Measurements from ENCODE around the gene KRT78. TPM values are rescaled to one million over a fixed set of nuclear protein-coding genes. Genes with fewer than 3 reads are reported as not detected.

KRT78 gene
- polyA plus RNA-seq, 2 donors = 633 to 1,998 TPM

DNA sequence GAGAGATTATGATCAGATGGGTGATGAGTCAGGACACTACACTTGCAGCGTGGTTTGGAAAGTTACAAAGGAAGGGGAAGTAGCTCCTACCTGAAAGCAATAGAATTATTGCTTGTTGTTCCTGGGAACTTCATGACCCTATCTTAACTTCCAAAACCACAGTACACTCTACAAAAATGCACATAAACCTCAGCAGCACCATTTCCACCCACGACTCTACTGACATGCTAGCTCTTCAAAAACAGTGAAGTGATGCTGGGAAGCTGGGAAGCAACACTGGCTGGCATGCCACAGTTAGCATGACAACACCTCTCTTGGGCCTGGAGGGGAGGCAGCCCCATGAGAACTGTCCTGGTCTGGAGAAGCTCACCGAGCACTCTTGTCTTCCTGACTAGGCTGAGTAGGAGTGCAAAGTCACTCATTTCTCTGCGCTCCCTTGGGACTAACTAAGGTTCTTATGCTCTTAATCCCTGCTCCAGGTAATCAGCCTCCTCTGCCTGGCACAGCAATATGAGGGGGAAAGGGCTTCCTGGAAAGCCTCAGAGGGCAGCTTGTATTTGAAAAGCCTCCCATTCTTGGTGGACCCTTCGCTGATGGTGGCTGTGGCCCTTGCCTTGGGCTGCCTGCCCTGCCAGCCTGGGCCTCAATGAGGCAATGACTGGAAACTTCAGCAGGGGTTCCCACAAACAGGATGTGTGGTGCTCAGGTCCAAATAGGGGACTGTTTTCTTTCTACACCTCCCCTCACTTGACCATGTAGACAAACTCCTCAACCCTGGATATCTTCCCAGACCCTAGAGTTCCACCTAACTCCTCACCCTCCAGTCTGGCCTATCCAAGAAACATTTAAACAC, 54.1 kb downstream of the KRT78 start:
- H3K4me1 ChIP-seq (ENCODE audit: control insufficient read depth in 2 of 2, insufficient read depth in 2 of 2, low read length in 1 of 2) = peaks cover 6 to 7% of the 10 kb centered on the region in 2 donors
- H3K36me3 ChIP-seq (ENCODE audit: control insufficient read depth in 2 of 2, insufficient read depth in 2 of 2, low read length in 1 of 2) = no peaks in the 10 kb centered on the region
- no peak overlapping the region for H3K27ac ChIP-seq (ENCODE audit: low read depth in 2 of 2, low read length in 1 of 2)
- WGBS, 2 donors = 81% methylated on average over 5 of the region's 5 CpGs
- no peaks in the 10 kb centered on the region for H3K9me3 ChIP-seq (ENCODE audit: control insufficient read depth in 2 of 2, insufficient read depth in 1 of 2, low read depth in 1 of 2, low read length in 1 of 2)
- H3K4me3 ChIP-seq (ENCODE audit: low read depth in 1 of 2, low read length in 2 of 2) = no peak overlapping the region
- H3K27me3 ChIP-seq (ENCODE audit: control insufficient read depth in 1 of 2, insufficient read depth in 2 of 2, low read length in 2 of 2) = no peaks in the 10 kb centered on the region

DNA sequence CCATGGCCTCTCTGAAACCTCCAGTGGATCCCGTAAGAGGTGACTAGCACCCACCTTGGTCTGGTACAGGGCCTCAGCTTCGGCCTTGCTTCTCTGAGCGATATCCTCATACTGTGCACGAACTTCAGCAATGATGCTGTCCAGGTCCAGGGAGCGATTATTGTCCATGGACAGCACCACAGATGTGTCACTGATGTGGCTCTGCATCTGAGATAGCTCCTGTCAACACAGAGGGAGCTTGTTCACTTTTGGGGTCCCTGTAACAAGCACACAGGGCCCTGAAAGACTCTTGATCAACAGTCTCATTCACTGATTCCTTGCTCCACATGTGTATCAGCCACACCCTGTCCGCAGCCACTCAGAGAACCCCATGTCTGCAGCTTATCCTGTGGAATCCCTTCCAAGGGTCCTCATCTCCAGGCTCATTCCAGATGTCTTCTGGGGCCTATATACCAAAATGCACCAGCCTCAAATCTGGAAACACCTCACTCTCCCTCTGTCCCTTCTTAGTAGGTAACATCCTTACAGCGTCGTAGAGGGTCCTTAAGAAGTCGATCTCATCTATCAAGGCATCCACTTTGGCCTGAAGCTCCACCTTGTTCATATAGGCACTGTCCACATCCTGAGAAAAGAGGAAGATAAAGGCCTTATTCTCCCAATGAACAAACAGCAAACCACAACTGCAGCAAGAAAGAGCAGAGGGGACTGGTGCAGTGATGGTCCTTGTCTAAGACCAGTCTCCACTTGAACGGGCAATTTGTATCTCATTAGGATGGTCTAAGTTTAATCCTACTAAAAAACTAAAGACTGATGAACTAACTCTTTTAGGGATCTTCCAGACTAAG, 56.4 kb downstream of the KRT78 start:
- H3K27ac ChIP-seq (ENCODE audit: low read depth in 2 of 2, low read length in 1 of 2) = no peak overlapping the region
- WGBS, 2 donors = 81 to 86% methylated on average over 10 of the region's 10 CpGs
- H3K4me3 ChIP-seq (ENCODE audit: low read depth in 1 of 2, low read length in 2 of 2) = no peak overlapping the region
- no peaks in the 10 kb centered on the region for H3K9me3 ChIP-seq (ENCODE audit: control insufficient read depth in 2 of 2, insufficient read depth in 1 of 2, low read depth in 1 of 2, low read length in 1 of 2)
- H3K4me1 ChIP-seq (ENCODE audit: control insufficient read depth in 2 of 2, insufficient read depth in 2 of 2, low read length in 1 of 2) = peaks cover 6 to 8% of the 10 kb centered on the region in 2 donors
- H3K36me3 ChIP-seq (ENCODE audit: control insufficient read depth in 2 of 2, insufficient read depth in 2 of 2, low read length in 1 of 2) = no peaks in the 10 kb centered on the region
- H3K27me3 ChIP-seq (ENCODE audit: control insufficient read depth in 1 of 2, insufficient read depth in 2 of 2, low read length in 2 of 2) = no peaks in the 10 kb centered on the region

DNA sequence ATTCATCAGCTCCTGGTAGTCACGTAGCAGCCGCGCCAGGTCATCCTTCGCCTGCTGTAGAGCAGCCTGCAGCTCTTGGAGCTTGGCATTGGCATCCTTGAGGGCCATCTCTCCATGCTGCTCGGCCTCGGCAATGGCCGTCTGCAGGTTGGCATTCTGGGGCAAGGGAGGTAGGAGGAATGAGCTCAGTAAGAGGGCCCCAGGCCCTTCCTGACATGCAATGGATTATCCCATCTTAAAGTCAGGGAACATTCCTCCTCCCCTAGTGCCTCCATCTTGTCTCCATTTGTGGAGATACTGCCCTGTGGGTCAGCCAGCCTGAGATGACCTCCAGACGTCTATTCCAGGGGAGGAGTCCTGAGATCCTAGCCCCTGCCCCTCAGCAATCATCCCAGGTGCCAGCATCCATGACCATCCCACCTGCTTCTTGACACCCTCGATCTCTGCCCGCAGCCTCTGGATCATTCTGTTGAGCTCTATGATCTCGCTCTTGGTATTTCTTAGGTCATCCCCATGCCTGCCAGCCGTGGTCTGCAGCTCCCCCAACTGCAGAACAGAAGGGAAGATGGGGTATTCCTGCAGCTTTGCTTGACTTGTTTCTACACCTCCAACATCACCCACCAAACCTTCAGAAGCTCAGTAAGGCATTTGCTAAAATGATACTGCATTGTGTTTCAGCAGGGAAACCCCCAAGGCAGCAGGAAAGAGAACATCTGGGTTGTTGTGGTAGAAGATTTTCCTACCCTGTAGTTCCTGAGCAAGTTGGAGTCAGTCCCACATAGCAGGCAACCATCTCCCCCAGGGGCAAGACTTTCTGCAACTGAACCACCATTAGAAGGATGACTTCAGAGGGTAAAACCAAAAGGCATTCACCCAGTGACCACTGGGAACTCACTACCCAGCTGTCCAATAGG, 57.3 kb downstream of the KRT78 start:
- H3K4me3 ChIP-seq (ENCODE audit: low read depth in 1 of 2, low read length in 2 of 2) = no peak overlapping the region
- H3K36me3 ChIP-seq (ENCODE audit: control insufficient read depth in 2 of 2, insufficient read depth in 2 of 2, low read length in 1 of 2) = no peaks in the 10 kb centered on the region
- H3K27ac ChIP-seq (ENCODE audit: low read depth in 2 of 2, low read length in 1 of 2) = no peak overlapping the region
- H3K9me3 ChIP-seq (ENCODE audit: control insufficient read depth in 2 of 2, insufficient read depth in 1 of 2, low read depth in 1 of 2, low read length in 1 of 2) = no peaks in the 10 kb centered on the region
- 90 to 92% methylated on average over 12 of the region's 12 CpGs for WGBS, 2 donors
- H3K4me1 ChIP-seq (ENCODE audit: control insufficient read depth in 2 of 2, insufficient read depth in 2 of 2, low read length in 1 of 2) = peaks cover 6 to 8% of the 10 kb centered on the region in 2 donors
- H3K27me3 ChIP-seq (ENCODE audit: control insufficient read depth in 1 of 2, insufficient read depth in 2 of 2, low read length in 2 of 2) = no peaks in the 10 kb centered on the region

DNA sequence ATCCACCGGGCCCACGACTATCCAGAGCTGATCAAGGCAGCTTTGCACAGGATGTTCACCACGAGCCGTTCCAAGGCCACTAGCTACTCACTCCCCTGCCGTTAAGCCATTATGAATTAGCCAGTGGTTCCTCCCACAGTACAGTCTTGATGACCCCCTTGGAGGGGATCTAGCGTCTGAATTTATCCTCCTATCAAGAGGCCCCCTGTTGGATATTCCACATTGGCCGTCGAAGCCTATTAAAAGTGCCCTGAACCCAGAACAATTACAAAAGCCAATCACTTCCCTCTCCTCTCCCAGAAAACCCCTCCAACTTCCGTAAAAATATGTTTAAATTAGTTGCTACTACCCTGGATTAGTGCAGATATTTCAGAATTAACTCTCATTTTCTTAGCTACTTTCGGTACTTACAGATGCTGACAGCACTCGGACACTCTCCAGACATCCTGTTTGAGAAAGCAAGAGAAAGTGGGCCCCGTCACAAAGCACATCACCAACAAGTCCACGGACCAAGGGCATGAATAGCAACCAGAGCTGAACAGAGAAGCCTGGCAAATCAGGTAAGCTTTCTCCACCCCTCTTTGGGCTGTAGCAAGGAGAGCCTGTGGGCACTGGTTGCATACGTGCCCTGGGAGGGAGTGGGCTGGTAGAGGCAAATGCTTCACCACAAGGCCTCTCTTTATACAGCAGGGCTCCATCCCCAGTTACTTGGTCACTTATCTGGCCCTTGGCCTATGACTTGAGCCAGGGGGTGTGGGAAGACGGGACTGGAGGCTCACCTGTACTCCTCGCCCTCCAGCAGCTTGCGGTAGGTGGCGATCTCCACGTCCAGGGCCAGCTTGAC, 58.1 kb downstream of the KRT78 start:
- 67 to 72% methylated on average over 19 of the region's 19 CpGs for WGBS, 2 donors
- H3K4me3 ChIP-seq (ENCODE audit: low read depth in 1 of 2, low read length in 2 of 2) = peak overlapping the region in 1 of 2 donors; percentile 16

DNA sequence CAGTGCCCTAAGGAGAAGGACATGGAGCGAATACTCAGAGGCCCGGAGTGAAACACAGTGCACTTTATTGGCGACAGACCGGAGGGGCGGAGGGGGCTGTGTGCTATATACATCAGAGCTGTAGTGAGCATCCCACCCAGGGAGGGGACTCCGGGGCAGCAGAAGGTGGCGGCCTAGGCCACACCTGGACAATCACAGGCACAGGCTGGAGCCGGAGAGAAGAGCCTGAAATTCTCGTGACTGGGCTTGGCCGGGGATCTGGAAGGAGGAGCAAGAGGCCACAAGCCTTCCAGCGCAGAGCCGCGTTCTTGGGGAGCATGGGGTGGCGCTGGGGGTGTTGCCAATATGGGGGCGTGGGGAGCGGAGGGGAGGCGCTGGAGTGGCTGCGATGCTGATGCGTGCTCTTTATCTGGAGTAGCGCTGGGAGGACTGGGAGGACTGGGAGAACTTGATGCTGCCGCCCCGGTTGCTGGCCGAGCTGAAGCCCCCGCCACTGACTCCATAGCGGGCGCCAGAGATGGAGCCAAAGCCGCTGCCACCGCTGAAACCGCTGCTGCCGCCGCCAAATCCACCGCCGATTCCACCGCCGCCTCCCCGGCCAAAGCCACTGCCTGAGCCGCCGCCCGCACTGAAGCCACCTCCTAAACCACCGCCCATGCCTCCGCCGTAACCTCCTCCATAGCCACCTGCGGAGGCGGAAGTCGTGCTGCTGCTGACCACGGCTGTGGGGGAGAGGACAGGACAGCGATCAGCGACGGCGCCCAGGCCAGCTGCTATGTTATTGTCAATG, 59.0 kb downstream of the KRT78 start:
- Histone ChIP-seq H3K4me3 (ENCODE audit: low read depth in 1 of 2, low read length in 2 of 2) (peak overlapping the region; percentile 16), H3K4me1 (ENCODE audit: control insufficient read depth in 2 of 2, insufficient read depth in 2 of 2, low read length in 1 of 2) (peaks cover 6 to 8% of the 10 kb centered on the region in 2 donors), H3K27ac (ENCODE audit: low read depth in 2 of 2, low read length in 1 of 2) (no peak overlapping the region), H3K36me3 (ENCODE audit: control insufficient read depth in 2 of 2, insufficient read depth in 2 of 2, low read length in 1 of 2) (no peaks in the 10 kb centered on the region), H3K27me3 (ENCODE audit: control insufficient read depth in 1 of 2, insufficient read depth in 2 of 2, low read length in 2 of 2) (no peaks in the 10 kb centered on the region), H3K9me3 (ENCODE audit: control insufficient read depth in 2 of 2, insufficient read depth in 1 of 2, low read depth in 1 of 2, low read length in 1 of 2) (no peaks in the 10 kb centered on the region)
- WGBS, 2 donors = 18 to 31% methylated on average over 36 to 50 of the region's 50 CpGs

More for the DNA sequence above, 58.1 kb downstream of the KRT78 start:
- H3K9me3 ChIP-seq (ENCODE audit: control insufficient read depth in 2 of 2, insufficient read depth in 1 of 2, low read depth in 1 of 2, low read length in 1 of 2) = no peaks in the 10 kb centered on the region
- no peaks in the 10 kb centered on the region for H3K36me3 ChIP-seq (ENCODE audit: control insufficient read depth in 2 of 2, insufficient read depth in 2 of 2, low read length in 1 of 2)
- no peaks in the 10 kb centered on the region for H3K27me3 ChIP-seq (ENCODE audit: control insufficient read depth in 1 of 2, insufficient read depth in 2 of 2, low read length in 2 of 2)
- H3K4me1 ChIP-seq (ENCODE audit: control insufficient read depth in 2 of 2, insufficient read depth in 2 of 2, low read length in 1 of 2) = peaks cover 6 to 8% of the 10 kb centered on the region in 2 donors
- H3K27ac ChIP-seq (ENCODE audit: low read depth in 2 of 2, low read length in 1 of 2) = no peak overlapping the region

DNA sequence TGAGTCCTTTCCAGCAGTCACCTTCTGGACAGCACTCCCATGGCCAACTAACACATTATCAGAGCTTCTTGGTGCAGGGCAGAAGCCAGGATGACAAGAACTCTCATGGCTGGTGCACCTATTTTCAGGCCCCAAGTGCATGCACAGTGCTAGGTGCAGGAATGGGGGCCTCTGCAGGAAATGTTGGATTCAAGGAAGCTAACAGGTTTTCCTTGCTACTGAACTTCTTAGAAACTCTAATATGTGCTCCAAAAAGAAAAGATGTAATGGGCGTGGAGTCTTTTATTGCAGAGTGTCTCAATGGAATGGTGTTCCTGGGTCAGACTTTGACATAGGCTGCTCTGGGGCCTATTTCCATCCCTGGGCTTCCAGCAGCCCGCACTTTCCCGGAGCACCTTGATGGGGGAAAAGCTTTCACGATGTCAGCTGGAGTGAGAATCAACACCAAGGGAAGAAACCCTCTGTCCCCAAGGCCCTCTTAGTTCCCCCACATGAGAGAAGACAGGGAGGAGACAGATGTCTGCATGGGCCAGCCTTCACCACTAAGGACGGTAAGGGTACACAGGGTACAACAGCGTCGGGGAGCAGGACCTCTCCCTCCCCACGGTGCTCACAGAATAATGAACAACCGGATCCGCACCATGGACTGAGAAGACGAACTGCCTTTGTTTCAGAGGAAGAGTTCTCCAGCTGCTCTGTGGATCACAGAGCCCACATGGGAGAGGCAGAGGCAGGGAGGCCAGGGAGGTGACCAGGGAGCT, 59.7 kb downstream of the KRT78 start:
- H3K4me1 ChIP-seq (ENCODE audit: control insufficient read depth in 2 of 2, insufficient read depth in 2 of 2, low read length in 1 of 2) = peaks cover 6 to 8% of the 10 kb centered on the region in 2 donors
- H3K27me3 ChIP-seq (ENCODE audit: control insufficient read depth in 1 of 2, insufficient read depth in 2 of 2, low read length in 2 of 2) = no peaks in the 10 kb centered on the region
- no peak overlapping the region for H3K4me3 ChIP-seq (ENCODE audit: low read depth in 1 of 2, low read length in 2 of 2)
- no peaks in the 10 kb centered on the region for H3K9me3 ChIP-seq (ENCODE audit: control insufficient read depth in 2 of 2, insufficient read depth in 1 of 2, low read depth in 1 of 2, low read length in 1 of 2)
- 95% methylated on average over 11 of the region's 11 CpGs for WGBS, 2 donors
- no peaks in the 10 kb centered on the region for H3K36me3 ChIP-seq (ENCODE audit: control insufficient read depth in 2 of 2, insufficient read depth in 2 of 2, low read length in 1 of 2)
- H3K27ac ChIP-seq (ENCODE audit: low read depth in 2 of 2, low read length in 1 of 2) = no peak overlapping the region

DNA sequence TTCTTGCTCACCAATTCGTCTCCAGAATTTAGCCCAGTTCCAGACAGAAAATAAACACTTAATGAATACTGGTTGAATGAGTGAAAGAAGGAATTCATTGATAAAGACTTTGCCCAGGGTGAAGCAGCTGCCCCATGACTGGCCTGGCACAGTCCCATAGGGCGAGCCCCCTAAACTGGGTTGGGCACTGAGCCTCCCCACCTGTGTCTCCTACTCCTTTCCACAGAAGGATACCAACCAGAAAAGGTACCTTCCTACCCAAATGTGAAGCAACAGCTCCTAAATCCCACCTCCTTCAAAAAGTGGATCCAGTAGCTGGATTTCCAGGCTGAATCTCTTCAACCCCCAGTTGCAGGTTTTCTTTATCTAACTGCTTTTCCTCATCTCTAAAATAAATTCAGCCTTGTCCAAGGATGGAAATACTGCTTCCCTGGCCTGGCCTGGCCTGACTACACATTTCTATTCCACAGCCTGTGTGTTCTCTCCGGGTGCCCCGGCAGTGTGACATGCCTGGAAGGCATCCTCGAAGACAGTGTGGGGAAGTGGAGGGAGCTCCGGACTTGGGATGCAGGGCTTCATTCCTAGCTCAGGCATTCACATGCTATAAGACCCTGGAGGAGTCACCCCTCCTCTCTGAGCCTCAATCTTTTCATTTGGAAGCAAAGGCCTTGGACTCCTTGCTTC, 60.5 kb downstream of the KRT78 start:
- H3K27me3 ChIP-seq (ENCODE audit: control insufficient read depth in 1 of 2, insufficient read depth in 2 of 2, low read length in 2 of 2) = no peaks in the 10 kb centered on the region
- peaks cover 6 to 8% of the 10 kb centered on the region in 2 donors for H3K4me1 ChIP-seq (ENCODE audit: control insufficient read depth in 2 of 2, insufficient read depth in 2 of 2, low read length in 1 of 2)
- H3K9me3 ChIP-seq (ENCODE audit: control insufficient read depth in 2 of 2, insufficient read depth in 1 of 2, low read depth in 1 of 2, low read length in 1 of 2) = no peaks in the 10 kb centered on the region
- no peak overlapping the region for H3K4me3 ChIP-seq (ENCODE audit: low read depth in 1 of 2, low read length in 2 of 2)
- no peaks in the 10 kb centered on the region for H3K36me3 ChIP-seq (ENCODE audit: control insufficient read depth in 2 of 2, insufficient read depth in 2 of 2, low read length in 1 of 2)
- H3K27ac ChIP-seq (ENCODE audit: low read depth in 2 of 2, low read length in 1 of 2) = no peak overlapping the region
- 75 to 78% methylated on average over 6 of the region's 6 CpGs for WGBS, 2 donors

All from esophagus (tissue), 2 donors.